ENCODE data around the gene TEX52.

GRCh38 chr12:2833327-2833726 is 23.5 kb downstream of the TEX52 start:
- TF ChIP-seq, protein P1, sequence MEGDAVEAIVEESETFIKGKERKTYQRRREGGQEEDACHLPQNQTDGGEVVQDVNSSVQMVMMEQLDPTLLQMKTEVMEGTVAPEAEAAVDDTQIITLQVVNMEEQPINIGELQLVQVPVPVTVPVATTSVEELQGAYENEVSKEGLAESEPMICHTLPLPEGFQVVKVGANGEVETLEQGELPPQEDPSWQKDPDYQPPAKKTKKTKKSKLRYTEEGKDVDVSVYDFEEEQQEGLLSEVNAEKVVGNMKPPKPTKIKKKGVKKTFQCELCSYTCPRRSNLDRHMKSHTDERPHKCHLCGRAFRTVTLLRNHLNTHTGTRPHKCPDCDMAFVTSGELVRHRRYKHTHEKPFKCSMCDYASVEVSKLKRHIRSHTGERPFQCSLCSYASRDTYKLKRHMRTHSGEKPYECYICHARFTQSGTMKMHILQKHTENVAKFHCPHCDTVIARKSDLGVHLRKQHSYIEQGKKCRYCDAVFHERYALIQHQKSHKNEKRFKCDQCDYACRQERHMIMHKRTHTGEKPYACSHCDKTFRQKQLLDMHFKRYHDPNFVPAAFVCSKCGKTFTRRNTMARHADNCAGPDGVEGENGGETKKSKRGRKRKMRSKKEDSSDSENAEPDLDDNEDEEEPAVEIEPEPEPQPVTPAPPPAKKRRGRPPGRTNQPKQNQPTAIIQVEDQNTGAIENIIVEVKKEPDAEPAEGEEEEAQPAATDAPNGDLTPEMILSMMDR (IDR thresholded peaks at IDR 0.05) = no peak
- no peak for TF ChIP-seq POLR2A (IDR thresholded peaks at IDR 0.05)
